B cell (primary cell): ENCODE measurements around the gene FBXO7. TPM values are rescaled to one million over a fixed set of nuclear protein-coding genes. Genes with fewer than 3 reads are reported as not detected.

Experiments used
- ATAC-seq: fragments of 200-7000 bp; cut with Tn5 transposase; one replicate; pipeline ENCODE4 v1.10.0; 2021; ENCODE audit warnings: low read depth, mild to moderate bottlenecking, moderate number of reproducible peaks, moderate library complexity
- CTCF ChIA-PET: fragments of 350-600 bp; sonication (Branson Sonifier 250); formaldehyde crosslinking; loops from one replicate; lab custom pipeline; 2021; ENCODE audit warnings: antibody characterized with exemption, inconsistent platforms; lab: Charles Lee
- POLR2A ChIA-PET: fragments of 350-600 bp; sonication (Branson Sonifier 250); formaldehyde crosslinking; loops from one replicate; lab custom pipeline; 2021; ENCODE audit warnings: antibody characterized with exemption; lab: Charles Lee
- DNase-seq: peaks from one replicate; pipeline ENCODE4 v3.0.0; 2013
- H2AFZ ChIP-seq: 2 replicates; pipeline ENCODE4 v1.6.1; 2012; ENCODE audit warnings: mild to moderate bottlenecking, low read depth, low read length; ENCODE audit not compliant: insufficient read depth, poor library complexity, severe bottlenecking
- H3K27ac ChIP-seq, 2 donors: 1 replicate in 1 of 2; 2 replicates in 1 of 2; pipeline ENCODE4 v1.5.1; 2012 to 2013; ENCODE audit warnings: low read length in 2 of 2, mild to moderate bottlenecking in 2 of 2, moderate library complexity in 1 of 2
- H3K27me3 ChIP-seq, 4 experiments: fragments of 200-600 bp in 1 of 4; sonication (generic) in 1 of 4; replicated peaks in 1 of 4; 1 replicate in 2 of 4; 2 replicates in 2 of 4; pipeline versions ENCODE4 v1.6.1 to v1.7.0; 2013 to 2016; ENCODE audit warnings: low read length in 3 of 4, mild to moderate bottlenecking in 2 of 4, mixed read lengths in 1 of 4, moderate library complexity in 1 of 4; ENCODE audit not compliant: insufficient read depth in 4 of 4, control insufficient read depth in 3 of 4; ENCODE audit errors: control extremely low read depth in 1 of 4
- H3K36me3 ChIP-seq, 2 experiments: replicated peaks in 1 of 2; 1 replicate in 1 of 2; 2 replicates in 1 of 2; pipeline versions ENCODE4 v1.6.1 to v1.7.1; 2013; ENCODE audit warnings: low read length in 1 of 2; ENCODE audit not compliant: insufficient read depth in 2 of 2, control insufficient read depth in 1 of 2; ENCODE audit errors: control extremely low read depth in 1 of 2, extremely low read depth in 1 of 2
- H3K4me1 ChIP-seq, 2 donors: fragments of 200-600 bp in 1 of 2; sonication (generic) in 1 of 2; 1 replicate in 1 of 2; 2 replicates in 1 of 2; pipeline versions ENCODE4 v1.5.1 to v1.6.1; 2013 to 2017; ENCODE audit warnings: low read length in 2 of 2; ENCODE audit not compliant: control insufficient read depth in 2 of 2, insufficient read depth in 2 of 2
- H3K4me2 ChIP-seq: replicated peaks from 2 replicates; pipeline ENCODE3; 2012; ENCODE audit warnings: mild to moderate bottlenecking, low read depth, low read length; ENCODE audit not compliant: poor library complexity, severe bottlenecking
- H3K4me3 ChIP-seq, 5 experiments: fragments of 200-600 bp in 1 of 5; sonication (generic) in 1 of 5; 1 replicate in 3 of 5; 2 replicates in 2 of 5; pipeline versions ENCODE4 v1.5.1 to v1.7.0; 2011 to 2016; ENCODE audit warnings: low read length in 4 of 5, mild to moderate bottlenecking in 4 of 5, low read depth in 2 of 5, control low read depth in 1 of 5, moderate library complexity in 1 of 5; ENCODE audit not compliant: insufficient read depth in 1 of 5; ENCODE audit errors: control extremely low read depth in 1 of 5, extremely low read depth in 1 of 5
- H3K79me2 ChIP-seq: fragments of 200-600 bp; sonication (generic); one replicate; pipeline ENCODE4 v1.6.0; 2016; ENCODE audit warnings: low read length; ENCODE audit not compliant: control insufficient read depth, insufficient read depth
- H3K9ac ChIP-seq: fragments of 200-600 bp; sonication (generic); 2 replicates; pipeline ENCODE4 v1.6.1; 2017; ENCODE audit warnings: mild to moderate bottlenecking, low read length, moderate library complexity
- H3K9me3 ChIP-seq, 3 donors: one replicate each; pipeline versions ENCODE4 v1.6.1 to v1.7.1; 2013; ENCODE audit warnings: low read length in 2 of 3; ENCODE audit not compliant: control insufficient read depth in 2 of 3, insufficient read depth in 1 of 3; ENCODE audit errors: control extremely low read depth in 1 of 3
- H4K20me1 ChIP-seq: 2 replicates; pipeline ENCODE4 v1.6.0; 2012; ENCODE audit warnings: mild to moderate bottlenecking, low read length; ENCODE audit not compliant: insufficient read depth, control insufficient read depth, poor library complexity, severe bottlenecking
- H3K27ac Mint-ChIP-seq: one replicate; pipeline ENCODE4 v1.8.0; 2021; ENCODE audit warnings: mixed read lengths
- H3K27me3 Mint-ChIP-seq: one replicate; pipeline ENCODE4 v1.8.0; 2021; ENCODE audit warnings: mixed read lengths
- H3K4me1 Mint-ChIP-seq: one replicate; pipeline ENCODE4 v1.8.0; 2021; ENCODE audit warnings: mixed read lengths
- H3K4me3 Mint-ChIP-seq: one replicate; pipeline ENCODE4 v1.8.0; 2021; ENCODE audit warnings: mixed read lengths
- H3K9me3 Mint-ChIP-seq: one replicate; pipeline ENCODE4 v1.8.0; 2022; ENCODE audit warnings: mixed read lengths; ENCODE audit not compliant: insufficient read depth
- EZH2 ChIP-seq: IDR thresholded peaks from 2 replicates; pipeline ENCODE4 v1.6.1; 2012; ENCODE audit warnings: borderline replicate concordance, low read depth, mild to moderate bottlenecking, moderate library complexity, low read length; ENCODE audit not compliant: insufficient read depth, poor library complexity, severe bottlenecking
- WGBS: methylation state at CpG from one replicate; pipeline ENCODE4 v1.1.5; 2013; ENCODE audit warnings: missing lambda C conversion rate; ENCODE audit not compliant: insufficient coverage; 5-methylcytosine and 5-hydroxymethylcytosine counted together
- intact Hi-C: fragments of 100-400 bp; cut with micrococcal nuclease; formaldehyde crosslinking; loops from one replicate; pipeline ENCODE4 v1.10.0; 2022
- polyA plus RNA-seq: library from polyadenylated mRNA; depleted of rRNA; stranded (reverse); fragments of >200 nt; gene quantifications from 2 replicates; pipeline ENCODE4 v1.2.3, GENCODE V29; 2012
- total RNA-seq, 2 donors: library from RNA; stranded (reverse); fragments of 120-200 nt in 1 of 2; gene quantifications; 1 replicate in 1 of 2; 2 replicates in 1 of 2; pipeline versions ENCODE4 v1.2.3 to v1.2.4, GENCODE V29; 2013 to 2022
- TF ChIP-seq, protein P1 (sequence below): fragments of 200-600 bp; IDR thresholded peaks from one replicate; pipeline ENCODE4 v1.8.0; 2022; ENCODE audit warnings: antibody characterized with exemption, mild to moderate bottlenecking

The FBXO7 gene
- total and polyA plus RNA-seq, 2 donors (not counting 1 experiment from before 2014, with no cell fraction given): 66.2 to 106 TPM

DNA sequence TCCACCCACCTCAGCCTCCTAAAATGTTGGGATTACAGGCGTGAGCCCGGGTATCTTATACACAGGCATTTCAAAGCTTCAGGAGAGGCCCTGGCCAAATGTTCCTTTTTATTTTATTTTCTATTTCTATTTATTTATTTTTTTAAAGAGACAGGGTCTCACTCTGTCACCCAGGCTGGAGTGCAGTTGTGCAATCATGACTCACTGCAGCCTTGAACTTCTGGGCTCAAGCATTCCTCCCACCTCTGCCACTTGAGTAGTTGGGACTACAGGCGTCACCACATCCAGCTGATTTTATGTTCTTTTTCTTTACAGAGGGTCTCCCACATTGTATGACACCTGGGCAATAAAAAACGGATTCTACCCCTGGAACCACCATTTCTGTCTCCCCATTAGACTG, 71.2 kb downstream of the FBXO7 start:
- no peaks in the 10 kb centered on the region for H3K4me1 Mint-ChIP-seq
- H3K4me3 ChIP-seq: no peak overlapping the region
- DNase-seq (no peak), ATAC-seq (no peak)
- H3K27me3 ChIP-seq: no peaks in the 10 kb centered on the region
- no peak overlapping the region for H2AFZ ChIP-seq
- H3K36me3 ChIP-seq: no peaks in the 10 kb centered on the region
- POLR2A ChIA-PET: no interaction called here
- 78% methylated on average over 1 of the region's 4 CpGs for WGBS
- no peak overlapping the region for H3K27ac ChIP-seq
- no peaks in the 10 kb centered on the region for H3K4me1 ChIP-seq
- H3K9ac ChIP-seq: no peak overlapping the region
- no peaks in the 10 kb centered on the region for H3K9me3 Mint-ChIP-seq
- peaks cover 16% of the 10 kb centered on the region for H3K27me3 Mint-ChIP-seq
- CTCF ChIA-PET: no interaction called here
- H3K9me3 ChIP-seq: no peaks in the 10 kb centered on the region
- H4K20me1 ChIP-seq: no peaks in the 10 kb centered on the region
- H3K27ac Mint-ChIP-seq: no peak overlapping the region
- TF ChIP-seq EZH2: no peak
- TF ChIP-seq, protein P1, sequence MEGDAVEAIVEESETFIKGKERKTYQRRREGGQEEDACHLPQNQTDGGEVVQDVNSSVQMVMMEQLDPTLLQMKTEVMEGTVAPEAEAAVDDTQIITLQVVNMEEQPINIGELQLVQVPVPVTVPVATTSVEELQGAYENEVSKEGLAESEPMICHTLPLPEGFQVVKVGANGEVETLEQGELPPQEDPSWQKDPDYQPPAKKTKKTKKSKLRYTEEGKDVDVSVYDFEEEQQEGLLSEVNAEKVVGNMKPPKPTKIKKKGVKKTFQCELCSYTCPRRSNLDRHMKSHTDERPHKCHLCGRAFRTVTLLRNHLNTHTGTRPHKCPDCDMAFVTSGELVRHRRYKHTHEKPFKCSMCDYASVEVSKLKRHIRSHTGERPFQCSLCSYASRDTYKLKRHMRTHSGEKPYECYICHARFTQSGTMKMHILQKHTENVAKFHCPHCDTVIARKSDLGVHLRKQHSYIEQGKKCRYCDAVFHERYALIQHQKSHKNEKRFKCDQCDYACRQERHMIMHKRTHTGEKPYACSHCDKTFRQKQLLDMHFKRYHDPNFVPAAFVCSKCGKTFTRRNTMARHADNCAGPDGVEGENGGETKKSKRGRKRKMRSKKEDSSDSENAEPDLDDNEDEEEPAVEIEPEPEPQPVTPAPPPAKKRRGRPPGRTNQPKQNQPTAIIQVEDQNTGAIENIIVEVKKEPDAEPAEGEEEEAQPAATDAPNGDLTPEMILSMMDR: no peak
- H3K4me2 ChIP-seq: no peak overlapping the region
- intact Hi-C loops: no loop called here
- no peaks in the 10 kb centered on the region for H3K79me2 ChIP-seq
- H3K4me3 Mint-ChIP-seq: no peak overlapping the region

DNA sequence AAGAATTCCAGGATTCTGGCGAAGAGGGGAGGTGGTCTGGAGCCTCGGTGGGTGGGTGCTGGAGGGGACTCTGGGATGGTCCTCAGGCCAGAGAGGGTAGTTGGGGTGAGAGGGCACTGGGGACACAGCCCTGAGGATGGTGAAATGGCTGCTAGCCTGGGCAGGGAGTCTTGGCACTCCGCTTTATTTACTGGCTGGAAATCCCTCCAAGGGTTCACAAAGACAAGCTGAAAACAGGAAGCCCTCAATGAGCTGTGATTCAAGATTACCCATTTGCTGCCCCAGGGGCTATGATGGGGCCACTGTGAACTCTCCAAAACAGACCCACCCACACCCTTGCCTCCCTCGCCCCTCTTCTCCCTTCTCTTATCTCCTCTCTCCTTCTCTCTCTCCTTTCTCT, 71.9 kb downstream of the FBXO7 start:
- H3K79me2 ChIP-seq: no peaks in the 10 kb centered on the region
- Mint-ChIP-seq H3K27ac (no peak overlapping the region), H3K4me3 (no peak overlapping the region), H3K9me3 (no peaks in the 10 kb centered on the region), H3K27me3 (peaks cover 16% of the 10 kb centered on the region), H3K4me1 (no peaks in the 10 kb centered on the region)
- H4K20me1 ChIP-seq: no peaks in the 10 kb centered on the region
- ATAC-seq (no peak), DNase-seq (no peak)
- H3K4me1 ChIP-seq: no peaks in the 10 kb centered on the region
- ChIA-PET POLR2A (no interaction called here), CTCF (no interaction called here)
- H3K4me3 ChIP-seq: no peak overlapping the region
- no peak overlapping the region for H3K4me2 ChIP-seq
- H3K9me3 ChIP-seq: no peaks in the 10 kb centered on the region
- 75% methylated on average over 4 of the region's 4 CpGs for WGBS
- no peak overlapping the region for H2AFZ ChIP-seq
- H3K36me3 ChIP-seq: no peaks in the 10 kb centered on the region
- TF ChIP-seq, protein P1: no peak
- TF ChIP-seq EZH2: no peak
- intact Hi-C loops: no loop called here
- no peak overlapping the region for H3K27ac ChIP-seq
- H3K9ac ChIP-seq: no peak overlapping the region
- H3K27me3 ChIP-seq: no peaks in the 10 kb centered on the region
